Left lobe of liver (tissue), 2 donors: Measurements from ENCODE around the gene KDSR. TPM values are rescaled to one million over a fixed set of nuclear protein-coding genes. Genes with fewer than 3 reads are reported as not detected.

ENCODE experiments used
- ATAC-seq: fragments of 200-7000 bp; cut with Tn5 transposase; one replicate; pipeline ENCODE4 v1.9.1; 2020; ENCODE audit warnings: mild to moderate bottlenecking, moderate library complexity
- DNase-seq: peaks from one replicate; pipeline ENCODE4 v3.0.0-alpha.2; 2020; ENCODE audit warnings: low spot score
- total RNA-seq: library from RNA; stranded (reverse); gene quantifications from one replicate; pipeline ENCODE4 v1.2.1, GENCODE V29; 2021
- donor health status: DM: no; HTN: no; CAD: no; lungs with moderate emphysema.
- donor health status: DM: no; HTN: yes; CAD: no.

Gene KDSR
- total RNA-seq, 1 donor from 2014 or later: 49.0 TPM

DNA sequence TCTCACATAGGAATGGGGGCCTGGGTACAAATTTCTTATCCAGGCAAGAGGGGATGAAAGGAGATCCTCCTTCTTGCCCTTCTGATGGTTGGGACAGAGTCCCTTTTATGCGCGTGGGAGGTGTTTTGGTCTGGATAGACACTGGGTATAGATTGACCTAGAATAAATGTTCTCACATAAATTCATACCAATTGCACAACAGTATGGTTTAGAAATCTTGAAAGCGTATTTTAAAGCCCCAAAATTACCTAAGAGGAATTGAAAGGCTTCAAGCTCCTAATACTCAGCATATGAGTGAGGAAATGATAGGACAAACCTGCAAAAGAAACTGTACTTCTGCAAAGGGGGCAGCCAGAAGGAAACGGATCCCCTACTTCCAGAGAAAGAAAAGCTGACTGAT lies 44.8 kb downstream of the KDSR start:
- no peak for ATAC-seq
- no peak for DNase-seq

DNA sequence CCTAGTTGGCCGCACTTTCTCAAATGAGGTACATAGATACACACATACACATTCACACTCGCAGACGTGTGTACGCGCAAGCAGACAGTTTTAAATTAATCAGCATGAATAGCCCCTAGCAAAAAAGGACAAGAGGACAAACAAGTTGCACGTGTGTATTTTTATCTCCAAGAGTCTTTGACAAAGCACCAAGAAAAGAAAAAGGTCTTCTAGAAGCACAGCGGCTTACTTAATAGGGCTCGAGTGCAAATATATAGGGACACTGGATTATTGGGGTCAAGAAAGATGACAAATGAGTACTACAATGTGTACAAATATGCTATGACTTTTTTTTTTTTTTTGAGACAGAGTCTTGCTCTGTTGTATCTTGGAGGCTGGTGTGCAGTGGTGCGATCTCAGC lies 45.7 kb downstream of the KDSR start:
- no peak for DNase-seq
- ATAC-seq: no peak

DNA sequence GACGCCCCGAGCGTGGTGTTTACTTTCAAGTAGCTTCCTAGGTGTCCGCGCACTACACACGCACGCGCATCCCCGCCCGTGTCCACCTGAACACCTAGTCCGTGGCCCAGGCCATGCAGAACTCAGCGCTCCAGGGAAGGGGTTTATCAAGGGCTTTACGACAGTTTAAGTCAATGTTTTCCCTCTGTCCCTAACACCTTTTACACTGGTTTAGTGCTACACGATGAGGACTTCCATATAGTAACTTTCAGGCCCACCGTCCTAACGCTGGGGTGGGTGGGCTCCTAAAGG lies 46.1 kb downstream of the KDSR start:
- DNase-seq: no peak

DNA sequence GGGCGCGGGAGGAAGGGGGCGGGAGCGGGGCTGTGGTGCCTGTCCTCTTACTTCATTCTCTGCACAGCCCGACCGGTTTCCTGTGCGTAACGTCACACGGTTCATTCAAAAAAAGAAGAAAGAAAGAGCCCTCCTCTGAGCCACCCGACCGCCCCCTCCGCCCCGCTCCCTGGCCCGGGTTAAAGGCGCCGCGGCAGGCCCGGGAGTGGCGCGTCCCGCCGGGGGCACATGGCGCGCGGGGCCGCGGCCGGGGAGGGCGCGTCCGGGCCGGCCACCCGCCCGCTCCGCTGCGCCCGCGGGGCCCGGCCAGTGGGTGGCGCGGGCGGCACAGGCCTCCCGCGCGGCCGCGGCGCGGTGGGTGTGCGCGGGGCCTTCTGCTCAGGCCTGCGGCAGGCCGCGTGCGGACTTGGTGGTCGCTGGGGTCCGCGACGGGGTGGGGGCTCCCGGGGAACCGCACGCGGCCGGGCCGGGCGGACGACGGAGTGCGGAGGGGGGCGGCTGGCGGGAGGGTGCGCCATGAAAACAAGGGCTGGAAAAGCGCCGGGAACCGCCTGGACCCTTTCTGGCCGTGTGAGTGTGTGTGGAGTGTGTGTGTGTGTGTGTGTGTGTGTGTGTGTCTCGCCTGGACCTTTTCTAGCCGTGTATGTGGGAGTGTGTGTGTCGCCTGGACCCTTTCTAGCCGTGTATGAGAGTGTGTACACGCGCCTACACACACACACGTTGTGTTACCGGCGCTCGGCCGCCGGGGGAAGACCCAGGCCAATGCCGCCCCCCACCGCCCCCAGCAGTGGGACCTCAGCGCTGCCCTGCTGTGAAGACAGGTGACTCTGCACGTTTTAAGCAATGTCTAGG lies 46.7 kb downstream of the KDSR start:
- ATAC-seq (peak; percentile 85), DNase-seq (peak; percentile 83)

More for the DNA sequence above, 46.1 kb downstream of the KDSR start:
- peak; percentile 54 for ATAC-seq

DNA sequence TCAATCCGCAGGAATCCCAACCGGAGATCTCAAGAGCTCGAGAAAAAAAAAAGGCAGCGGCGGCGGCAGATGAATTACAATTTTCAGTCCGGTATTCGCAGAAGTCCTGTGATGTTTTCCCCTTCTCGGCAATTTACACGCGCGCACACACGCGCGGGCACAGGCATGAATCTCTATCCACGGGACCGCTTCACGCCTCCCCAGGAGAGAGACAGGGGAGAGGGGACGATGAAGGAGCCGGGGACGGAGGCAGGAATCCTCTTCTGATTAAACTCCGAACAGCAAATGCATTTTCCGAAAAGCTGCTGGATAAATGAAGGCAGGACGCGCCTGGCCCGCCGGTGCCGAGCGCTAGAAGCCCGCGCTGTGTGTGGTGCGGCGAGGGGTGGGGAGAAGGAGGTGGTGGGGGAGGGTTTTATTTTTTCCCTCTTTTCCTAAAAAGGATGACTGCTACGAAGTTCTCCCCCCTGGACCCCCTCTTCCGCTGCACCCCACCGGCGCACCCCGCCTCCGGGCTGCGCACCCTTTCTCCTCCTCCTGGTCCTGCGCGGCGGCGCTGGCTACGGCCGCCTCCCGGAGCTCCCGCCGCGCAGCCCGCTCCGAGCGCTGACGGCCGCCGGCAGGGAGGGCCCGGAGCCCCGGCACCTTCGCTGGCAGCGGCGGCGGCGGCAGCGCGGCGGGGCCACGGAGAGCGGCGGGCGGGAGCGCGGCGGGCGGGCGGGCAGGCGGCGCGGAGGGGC lies 47.5 kb downstream of the KDSR start, which contains the start of gene BCL2:
TSS of gene BCL2 (minus strand) at position 387 of the 740 bp plus-strand sequence.
- DNase-seq (no peak), ATAC-seq (peak; percentile 14)

DNA sequence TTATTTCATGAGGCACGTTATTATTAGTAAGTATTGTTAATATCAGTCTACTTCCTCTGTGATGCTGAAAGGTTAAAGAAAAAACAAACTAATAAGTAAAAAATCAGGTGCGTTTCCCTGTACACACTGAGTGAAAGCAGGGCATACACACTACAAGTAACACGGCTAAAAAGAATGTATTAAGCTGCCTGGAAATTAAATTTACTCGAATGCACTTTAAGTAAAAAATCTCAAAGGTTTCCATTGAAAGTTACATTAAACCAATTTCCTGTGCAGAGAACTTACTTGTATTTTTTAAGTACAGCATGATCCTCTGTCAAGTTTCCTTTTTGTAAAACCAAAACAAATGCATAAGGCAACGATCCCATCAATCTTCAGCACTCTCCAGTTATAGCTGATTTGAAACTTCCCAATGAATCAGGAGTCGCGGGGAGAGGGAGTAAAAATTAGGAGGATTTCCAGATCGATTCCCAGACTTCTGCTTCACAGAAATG lies 48.1 kb downstream of the KDSR start:
- ATAC-seq: no peak

DNA sequence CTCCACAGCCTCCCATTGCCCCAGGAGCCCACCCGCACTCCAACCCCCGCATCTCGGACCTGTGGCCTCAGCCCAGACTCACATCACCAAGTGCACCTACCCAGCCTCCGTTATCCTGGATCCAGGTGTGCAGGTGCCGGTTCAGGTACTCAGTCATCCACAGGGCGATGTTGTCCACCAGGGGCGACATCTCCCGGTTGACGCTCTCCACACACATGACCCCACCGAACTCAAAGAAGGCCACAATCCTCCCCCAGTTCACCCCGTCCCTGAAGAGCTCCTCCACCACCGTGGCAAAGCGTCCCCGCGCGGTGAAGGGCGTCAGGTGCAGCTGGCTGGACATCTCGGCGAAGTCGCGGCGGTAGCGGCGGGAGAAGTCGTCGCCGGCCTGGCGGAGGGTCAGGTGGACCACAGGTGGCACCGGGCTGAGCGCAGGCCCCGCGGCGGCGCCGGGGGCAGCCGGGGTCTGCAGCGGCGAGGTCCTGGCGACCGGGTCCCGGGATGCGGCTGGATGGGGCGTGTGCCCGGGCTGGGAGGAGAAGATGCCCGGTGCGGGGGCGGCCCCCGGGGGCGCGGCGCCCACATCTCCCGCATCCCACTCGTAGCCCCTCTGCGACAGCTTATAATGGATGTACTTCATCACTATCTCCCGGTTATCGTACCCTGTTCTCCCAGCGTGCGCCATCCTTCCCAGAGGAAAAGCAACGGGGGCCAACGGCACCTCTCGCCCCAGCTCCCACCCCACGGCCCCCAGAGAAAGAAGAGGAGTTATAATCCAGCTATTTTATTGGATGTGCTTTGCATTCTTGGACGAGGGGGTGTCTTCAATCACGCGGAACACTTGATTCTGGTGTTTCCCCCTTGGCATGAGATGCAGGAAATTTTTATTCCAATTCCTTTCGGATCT lies 48.8 kb downstream of the KDSR start:
- ATAC-seq: no peak

More for the DNA sequence above, 48.1 kb downstream of the KDSR start:
- DNase-seq: no peak

DNA sequence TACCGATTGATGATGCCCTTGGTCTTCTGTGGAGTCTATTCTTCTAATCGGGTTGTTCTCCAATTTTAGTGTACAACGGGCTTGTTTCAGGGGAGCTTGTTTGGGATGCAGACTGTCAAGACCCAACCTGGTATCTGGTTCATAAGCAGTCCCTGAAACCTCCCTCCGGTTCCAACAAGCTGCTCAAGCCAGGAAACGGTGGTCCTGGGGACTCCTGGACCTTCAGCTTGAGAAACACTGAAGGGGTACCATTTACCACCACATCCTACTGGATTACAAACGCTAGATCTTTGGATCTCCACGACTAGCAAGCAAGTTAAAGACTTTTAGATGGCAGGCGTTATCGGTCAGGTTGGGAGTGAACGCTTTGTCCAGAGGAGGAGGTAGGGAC lies 49.5 kb downstream of the KDSR start:
- no peak for DNase-seq
- ATAC-seq: no peak

More for the DNA sequence above, 48.8 kb downstream of the KDSR start:
- DNase-seq: peak; percentile 53

DNA sequence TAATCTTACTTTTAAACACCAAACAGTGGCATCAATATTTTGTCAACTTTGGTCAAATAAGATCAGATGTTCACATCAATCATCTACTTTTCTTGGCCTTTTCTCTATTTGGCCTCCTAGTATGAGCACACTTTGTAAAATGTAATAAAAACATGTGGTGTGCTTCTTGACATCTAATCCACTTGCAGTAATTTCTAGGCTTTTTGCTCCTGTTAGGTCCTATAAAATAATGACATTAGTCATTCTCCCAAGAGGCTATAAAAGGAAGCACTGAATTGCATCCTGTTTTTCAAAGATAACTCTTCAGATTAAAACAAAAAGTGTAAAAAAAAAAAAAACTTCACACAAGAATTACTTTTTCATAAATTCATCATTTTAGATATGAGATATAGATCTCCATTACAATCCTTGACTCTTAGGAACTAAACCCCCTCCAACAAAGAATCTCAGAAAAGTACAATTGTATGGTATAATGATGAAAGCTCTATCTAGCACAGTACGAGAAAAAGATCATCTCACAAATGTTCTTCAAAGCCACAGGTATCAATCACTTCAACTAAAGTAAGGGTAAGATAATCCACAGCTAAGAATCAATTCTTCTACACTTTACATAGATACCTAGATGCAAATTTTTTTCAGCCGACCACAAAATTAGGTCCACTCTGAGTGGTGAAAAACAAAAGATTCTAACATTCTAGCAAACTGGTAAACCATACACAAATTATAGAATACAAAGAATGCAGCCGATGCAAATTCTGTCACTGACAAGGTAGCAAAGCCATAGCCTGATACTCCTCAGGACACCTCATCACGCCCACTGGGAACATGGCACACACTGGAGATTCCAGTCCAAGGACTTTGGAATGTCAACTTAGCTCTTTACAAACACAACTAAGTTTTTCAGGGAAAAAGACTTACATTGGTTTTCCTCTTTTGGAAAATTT lies 50.1 kb downstream of the KDSR start:
- ATAC-seq: no peak
- DNase-seq: no peak

DNA sequence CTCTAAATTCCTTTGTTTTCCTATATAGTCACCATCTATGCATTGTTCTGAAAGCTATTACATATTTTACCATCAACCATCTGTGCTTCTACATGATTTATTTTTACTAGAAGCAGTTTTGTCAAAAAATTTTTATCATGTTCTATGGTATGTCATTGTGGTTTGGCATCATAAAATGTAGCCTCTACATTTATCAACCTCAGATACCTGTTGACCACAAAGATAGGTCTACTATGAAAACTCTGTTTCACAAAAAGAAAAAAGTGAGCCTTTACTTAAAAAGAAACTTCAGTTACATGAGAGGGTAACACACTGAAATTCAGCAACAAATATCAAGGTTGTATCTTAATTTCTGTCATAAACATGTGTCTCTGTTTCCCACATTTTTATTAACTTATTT lies 51.1 kb downstream of the KDSR start:
- DNase-seq (no peak), ATAC-seq (no peak)

DNA sequence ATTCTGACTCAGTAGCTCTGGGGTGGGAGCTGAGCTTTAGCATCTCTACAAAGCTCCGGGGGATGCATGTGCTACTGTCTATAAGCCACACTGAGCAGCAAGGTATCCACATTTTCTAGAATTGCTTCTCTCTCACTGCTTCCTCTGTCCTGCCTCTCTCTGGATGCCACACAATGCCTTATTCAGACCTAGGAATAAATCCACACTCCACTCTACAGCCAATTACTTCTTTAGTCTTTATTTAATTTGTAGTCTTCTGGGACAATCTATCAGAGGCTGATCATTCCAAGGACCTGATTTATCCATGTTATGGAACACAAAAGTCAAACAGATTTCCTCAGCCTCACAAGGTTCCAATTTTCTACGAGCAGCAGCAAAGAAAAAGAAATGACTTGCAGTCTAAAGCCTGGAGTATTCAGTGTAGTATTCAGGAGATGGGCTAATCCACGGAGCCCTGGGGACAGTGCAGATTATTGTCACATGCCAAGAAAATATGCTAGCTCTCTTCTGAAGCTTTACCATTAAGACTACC lies 51.8 kb downstream of the KDSR start:
- ATAC-seq: no peak

DNA sequence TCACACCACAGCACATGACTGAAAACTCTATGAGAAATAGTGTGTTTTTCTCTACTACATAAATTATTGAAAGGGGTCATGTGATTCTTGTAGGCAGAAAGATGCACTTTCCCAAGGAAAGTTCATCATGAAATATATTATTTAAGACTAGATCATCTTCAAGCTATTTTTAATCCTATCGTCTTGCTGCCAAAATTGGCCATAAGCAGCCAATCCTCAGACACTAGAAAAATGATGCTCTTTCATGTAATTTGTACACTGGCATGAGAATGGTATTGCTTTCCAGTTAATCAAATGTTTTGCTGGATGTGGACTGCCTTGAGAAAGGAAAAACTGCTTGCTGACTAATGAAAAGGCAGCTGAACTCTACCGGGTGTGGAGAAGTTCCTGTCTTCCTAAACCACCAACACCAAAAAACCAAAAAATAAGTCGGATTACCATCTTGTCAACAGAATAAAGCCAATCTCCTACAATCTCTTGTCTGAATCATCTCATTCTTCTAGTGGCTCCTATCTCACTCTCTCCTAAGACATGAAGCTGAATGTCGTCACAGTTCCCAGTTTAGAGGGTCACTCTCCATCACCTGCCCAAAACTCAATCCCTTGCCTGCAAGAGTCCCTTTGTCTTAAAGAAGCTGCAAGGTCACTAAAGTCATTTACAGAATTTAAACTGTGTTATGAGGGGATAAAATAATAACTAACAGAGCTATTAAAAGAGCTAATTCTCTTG lies 52.8 kb downstream of the KDSR start:
- no peak for DNase-seq
- ATAC-seq: no peak

More for the DNA sequence above, 51.8 kb downstream of the KDSR start:
- DNase-seq: no peak

DNA sequence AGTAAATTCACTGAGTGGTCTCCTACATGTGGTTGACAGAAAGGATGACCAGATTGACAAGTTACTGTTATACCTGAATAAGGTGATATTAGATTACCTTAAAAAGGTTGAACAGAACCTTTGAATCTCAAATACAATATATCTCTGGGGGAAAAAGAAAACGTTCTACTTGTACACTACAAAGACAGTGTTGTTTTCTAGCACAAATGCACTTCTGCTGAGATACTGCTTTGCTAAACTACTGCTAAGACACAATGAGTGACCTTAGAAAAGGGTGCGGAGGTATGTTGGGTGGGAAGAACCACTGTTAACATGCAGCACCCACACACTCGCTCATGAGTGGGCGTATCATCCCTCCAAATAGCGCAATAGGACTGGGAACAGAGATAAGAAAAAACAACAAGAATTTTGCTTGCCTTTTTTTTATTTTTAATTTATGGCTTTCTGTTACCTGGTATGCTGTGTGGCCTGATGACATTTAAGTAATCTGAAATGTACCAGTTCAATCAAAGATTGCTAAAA lies 53.5 kb downstream of the KDSR start:
- ATAC-seq: no peak

DNA sequence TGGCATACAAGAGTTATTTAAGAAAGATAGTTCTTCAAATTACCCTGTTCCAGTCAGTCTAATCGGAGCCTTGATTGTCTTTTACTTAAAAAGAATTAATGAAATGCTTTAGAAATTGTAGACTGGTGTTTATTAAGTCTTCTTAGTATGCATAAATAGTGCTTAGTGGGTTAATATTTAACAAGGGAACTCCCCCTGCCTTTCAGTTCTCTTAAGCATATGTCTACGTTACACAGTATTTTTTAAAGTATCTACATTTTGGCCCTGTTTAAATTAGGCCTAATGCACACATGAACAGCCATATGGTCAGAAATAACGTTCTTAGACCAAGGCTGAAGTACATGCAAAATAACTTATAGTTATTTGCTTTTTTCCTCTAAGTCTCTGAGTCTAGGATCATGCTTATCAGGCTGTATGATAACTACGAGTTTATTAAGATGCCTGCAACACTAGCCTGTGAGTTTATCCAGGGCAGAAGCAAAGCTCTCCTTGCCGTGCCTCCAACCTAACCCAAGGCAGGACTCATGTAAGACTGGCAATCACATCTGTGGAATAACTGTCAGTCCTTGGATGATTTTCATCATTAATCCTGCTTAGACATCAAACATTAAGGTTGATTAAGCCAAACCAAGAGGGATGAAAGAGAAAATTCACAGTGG lies 54.1 kb downstream of the KDSR start:
- ATAC-seq: no peak
- no peak for DNase-seq

More for the DNA sequence above, 53.5 kb downstream of the KDSR start:
- no peak for DNase-seq

DNA sequence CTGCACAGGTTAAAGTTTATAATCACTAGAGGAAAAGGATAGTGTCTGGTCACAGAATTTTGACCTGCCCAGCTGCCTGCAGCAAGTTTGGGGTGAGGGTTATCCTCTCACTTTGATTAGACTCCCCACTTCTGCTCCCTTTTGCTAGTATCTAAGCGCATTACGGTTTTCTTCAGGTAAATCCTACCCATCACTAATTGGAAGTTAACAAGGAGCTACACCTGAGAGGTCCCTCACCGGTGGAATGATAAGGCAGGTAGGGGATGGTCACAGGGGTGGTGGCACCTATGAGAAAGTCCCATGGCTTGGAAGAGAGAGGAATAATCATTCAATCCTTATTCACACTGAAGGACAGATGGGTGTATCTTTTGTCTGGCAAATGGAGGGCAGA lies 55.0 kb downstream of the KDSR start:
- ATAC-seq: no peak
- DNase-seq: no peak

DNA sequence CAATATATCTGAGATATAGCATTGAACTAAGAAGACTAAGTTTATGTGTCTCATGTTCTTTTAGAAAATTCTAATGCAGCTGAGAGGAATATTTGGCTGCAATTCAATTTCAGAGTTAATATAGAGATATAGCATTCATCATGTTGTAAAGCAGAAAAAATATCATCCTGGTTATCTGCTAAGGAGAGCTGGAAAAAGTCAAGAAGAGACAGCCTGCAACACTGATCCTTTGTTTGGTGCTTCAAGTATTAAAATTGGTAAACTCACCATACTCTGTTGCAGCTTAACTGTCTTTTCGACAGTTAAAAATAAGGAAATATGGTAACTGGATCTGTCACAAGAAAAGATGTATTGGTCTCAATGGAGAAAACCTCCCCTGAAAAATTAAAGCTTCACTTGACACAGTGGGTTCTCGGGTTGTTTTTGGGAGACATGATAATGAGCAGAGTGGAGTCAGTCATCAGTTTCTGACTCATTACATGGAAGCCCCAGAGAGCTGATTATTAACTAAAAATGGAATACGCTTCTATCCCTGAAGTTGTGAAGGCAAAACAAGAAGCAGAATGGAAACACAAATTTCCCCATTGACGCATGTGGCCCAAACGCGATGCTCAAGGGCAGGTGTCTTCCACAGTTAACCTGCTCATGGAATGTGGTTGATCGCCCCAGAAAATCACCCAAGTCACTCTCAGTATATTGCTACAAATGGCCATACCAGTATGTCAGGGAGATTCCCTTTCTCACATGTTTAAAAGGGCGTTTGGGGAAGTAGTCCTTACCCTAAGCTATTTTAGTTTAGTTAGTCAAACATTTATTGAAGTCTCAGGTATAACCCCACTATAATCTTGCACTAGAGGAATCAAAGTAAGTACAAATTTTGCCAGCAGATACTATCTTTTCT lies 55.6 kb downstream of the KDSR start:
- DNase-seq: no peak
- no peak for ATAC-seq

DNA sequence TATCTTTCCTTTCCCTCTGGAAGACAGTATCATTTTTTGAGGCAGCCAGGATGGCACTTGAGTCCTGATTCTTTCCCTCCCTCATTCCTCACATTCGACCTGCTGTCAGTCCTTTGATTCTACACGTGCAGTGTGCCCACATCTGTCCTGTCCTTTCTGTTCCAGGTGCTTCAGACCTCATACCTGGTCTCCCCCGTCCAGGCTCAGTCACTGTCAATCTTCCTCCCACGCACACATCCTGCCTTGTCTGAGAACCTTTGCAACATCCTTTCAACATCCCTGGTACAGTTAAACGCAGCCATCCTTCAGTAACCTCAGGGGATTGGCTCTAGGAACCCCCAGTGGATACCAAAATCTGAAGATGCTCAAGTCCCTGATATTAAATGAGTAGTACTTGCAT lies 57.6 kb downstream of the KDSR start:
- ATAC-seq: no peak
- no peak for DNase-seq
